ENCODE data around the gene PIK3R6.

DNA sequence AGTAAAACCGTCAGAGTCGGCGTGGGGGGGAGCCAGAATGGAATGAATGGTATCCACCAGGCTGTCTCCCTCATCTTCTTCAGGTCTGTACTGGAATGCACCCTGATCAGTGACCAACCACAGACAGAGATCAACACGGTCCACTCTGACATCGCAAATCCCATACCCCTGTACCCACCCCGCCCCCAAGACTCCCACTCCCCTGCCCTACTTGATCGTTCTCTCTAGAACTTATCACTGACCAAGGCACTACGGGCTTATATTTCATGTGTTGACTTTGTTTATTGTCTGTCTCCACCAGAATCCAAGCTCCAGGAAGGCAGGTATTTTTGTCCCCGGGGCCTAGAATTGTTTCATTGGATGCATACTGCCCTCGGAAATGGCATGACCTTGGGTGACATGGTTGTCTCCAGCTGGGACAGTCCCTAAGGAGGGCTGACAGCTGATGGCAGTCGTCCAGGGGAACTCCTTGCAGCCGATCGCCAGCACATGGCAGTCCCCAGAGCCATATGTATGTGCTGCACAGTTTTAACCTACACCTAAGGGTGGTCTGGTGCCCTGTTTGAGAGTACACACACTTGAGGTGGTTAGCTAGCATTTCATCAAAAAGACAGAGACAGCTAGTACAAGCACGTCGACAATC, 67.8 kb downstream of the PIK3R6 start:
- TF ChIP-seq, protein P1, sequence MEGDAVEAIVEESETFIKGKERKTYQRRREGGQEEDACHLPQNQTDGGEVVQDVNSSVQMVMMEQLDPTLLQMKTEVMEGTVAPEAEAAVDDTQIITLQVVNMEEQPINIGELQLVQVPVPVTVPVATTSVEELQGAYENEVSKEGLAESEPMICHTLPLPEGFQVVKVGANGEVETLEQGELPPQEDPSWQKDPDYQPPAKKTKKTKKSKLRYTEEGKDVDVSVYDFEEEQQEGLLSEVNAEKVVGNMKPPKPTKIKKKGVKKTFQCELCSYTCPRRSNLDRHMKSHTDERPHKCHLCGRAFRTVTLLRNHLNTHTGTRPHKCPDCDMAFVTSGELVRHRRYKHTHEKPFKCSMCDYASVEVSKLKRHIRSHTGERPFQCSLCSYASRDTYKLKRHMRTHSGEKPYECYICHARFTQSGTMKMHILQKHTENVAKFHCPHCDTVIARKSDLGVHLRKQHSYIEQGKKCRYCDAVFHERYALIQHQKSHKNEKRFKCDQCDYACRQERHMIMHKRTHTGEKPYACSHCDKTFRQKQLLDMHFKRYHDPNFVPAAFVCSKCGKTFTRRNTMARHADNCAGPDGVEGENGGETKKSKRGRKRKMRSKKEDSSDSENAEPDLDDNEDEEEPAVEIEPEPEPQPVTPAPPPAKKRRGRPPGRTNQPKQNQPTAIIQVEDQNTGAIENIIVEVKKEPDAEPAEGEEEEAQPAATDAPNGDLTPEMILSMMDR (IDR thresholded peaks at IDR 0.05; ENCODE audit: insufficient read depth, low read length): no peak
- TF ChIP-seq, protein P2, sequence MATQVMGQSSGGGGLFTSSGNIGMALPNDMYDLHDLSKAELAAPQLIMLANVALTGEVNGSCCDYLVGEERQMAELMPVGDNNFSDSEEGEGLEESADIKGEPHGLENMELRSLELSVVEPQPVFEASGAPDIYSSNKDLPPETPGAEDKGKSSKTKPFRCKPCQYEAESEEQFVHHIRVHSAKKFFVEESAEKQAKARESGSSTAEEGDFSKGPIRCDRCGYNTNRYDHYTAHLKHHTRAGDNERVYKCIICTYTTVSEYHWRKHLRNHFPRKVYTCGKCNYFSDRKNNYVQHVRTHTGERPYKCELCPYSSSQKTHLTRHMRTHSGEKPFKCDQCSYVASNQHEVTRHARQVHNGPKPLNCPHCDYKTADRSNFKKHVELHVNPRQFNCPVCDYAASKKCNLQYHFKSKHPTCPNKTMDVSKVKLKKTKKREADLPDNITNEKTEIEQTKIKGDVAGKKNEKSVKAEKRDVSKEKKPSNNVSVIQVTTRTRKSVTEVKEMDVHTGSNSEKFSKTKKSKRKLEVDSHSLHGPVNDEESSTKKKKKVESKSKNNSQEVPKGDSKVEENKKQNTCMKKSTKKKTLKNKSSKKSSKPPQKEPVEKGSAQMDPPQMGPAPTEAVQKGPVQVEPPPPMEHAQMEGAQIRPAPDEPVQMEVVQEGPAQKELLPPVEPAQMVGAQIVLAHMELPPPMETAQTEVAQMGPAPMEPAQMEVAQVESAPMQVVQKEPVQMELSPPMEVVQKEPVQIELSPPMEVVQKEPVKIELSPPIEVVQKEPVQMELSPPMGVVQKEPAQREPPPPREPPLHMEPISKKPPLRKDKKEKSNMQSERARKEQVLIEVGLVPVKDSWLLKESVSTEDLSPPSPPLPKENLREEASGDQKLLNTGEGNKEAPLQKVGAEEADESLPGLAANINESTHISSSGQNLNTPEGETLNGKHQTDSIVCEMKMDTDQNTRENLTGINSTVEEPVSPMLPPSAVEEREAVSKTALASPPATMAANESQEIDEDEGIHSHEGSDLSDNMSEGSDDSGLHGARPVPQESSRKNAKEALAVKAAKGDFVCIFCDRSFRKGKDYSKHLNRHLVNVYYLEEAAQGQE (IDR thresholded peaks at IDR 0.05; ENCODE audit: insufficient replicate concordance, low read depth): no peak
- TF ChIP-seq POLR2AphosphoS5 (IDR thresholded peaks at IDR 0.05; ENCODE audit: low read depth): no peak
- TF ChIP-seq GABPA (IDR thresholded peaks at IDR 0.05; ENCODE audit: low read depth): no peak

All from HL-60 (cell line).